Colon (tissue), 2 donors: ENCODE measurements around the gene MME.
"Not testable (repeated sequence)": the region's sequence is repeated elsewhere in the genome, so short reads cannot be mapped to it uniquely, and the experiment has no call there.

Experiments used
- FAIRE-seq: peaks from 2 replicates; lab custom pipeline; 2012; peaks lifted over from hg19 to GRCh38; lab: Jason Lieb, UNC
- donor health status: control.
- donor health status: control.

The MME gene

DNA sequence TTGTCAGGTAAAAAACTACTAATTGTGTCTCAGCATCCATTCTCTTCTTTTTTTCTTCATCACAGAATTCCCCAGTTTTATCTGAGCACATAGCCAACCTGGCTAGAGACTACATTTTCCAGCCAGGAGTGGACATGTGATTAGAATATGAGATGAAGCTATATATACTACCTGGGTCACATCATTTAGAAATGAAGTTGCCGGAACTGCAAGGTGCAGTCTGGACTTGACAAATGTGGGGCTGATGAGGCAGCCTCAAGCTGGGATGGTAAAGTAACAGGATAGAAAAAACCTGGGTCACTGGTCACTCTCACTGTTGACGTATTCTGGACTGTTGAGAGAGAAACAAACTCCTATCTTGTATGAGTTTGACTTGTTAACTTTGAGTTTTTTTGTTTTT, 113.7 kb downstream of the MME start:
- FAIRE-seq: no peak

DNA sequence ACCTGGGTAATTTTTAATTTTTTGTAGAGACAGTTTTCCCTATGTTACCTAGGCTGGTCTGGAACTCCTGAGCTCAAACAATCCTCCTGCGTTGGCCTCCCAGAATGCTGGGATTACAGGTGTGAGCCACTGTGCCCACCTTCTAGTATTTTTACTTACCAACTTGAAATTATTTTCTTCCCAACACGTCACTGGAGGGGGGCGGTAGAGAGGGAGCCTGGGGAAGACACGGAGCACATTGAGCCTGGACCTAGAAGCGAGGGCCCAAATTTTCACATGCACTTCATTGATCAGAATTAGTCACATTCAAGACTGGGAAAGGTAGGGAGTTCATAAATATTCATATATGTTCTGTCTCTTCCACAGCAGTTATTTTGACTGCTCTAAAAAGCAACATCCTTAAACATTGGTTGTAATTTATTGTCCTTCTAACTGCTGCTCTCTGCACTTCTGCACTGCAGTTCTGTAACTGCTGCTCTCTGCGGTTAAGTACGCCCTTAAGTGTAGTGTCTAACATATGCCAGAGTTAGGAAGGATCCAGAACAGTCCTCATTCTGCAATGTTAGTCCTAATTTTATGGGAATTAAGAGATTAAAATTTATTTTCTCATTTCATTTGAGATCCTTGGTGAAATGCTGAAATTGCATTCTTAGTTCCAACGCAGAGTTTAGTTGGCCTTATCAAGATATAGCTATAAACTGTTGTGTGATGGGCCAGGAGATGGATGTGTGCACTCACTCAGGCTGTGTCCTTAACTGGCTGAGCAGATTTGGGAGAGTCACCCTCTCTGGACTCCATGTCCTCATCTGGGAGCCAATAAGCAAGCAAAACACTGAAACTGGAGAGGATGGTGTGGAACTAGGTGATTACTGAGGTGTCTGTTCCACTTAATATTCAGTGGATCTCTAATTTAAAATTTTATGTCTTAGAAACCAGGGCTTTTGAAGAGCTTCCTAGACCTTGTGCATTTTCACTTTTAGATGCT, 115.1 kb downstream of the MME start:
- no peak for FAIRE-seq

DNA sequence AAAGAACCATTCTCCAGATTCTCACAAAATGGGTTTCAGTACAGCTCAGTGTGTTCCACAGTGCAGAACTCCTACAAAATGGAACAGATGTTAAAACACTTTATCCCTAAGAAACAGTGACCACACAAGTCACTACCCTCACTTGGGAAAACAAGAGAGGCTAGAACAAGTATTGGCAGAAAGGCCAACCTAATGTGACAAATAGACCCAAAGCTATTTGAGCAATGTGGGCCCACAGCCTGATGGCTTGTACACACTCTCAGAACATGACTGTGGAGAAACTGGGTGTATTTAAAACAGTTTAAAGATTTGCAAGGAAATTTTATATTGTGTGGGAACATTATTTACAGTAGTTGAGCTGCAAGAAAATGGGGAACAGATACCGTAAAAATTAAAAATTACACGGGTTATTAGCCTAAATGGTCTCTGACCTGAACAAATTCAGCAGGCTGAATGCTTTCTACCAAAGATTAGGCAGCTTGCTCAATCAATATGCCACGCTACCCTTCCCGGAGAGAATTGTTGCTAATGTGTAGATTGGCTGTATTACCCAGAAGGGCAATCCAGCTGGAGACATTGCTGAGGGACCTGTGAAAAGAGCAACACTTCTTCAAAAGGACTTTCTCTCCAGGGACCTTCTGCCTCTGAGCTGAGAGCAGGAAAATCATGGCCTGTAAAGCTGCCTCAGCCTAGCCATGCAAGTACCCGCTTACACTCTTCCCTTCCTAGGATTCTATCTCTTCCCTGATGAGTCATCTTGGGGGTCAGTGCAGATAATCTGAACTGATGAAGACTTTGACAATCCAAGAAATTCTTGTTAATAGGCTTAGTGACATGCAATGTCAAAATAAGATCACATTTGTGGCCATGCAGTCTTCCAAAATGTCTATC, 116.3 kb downstream of the MME start:
- FAIRE-seq: no peak

DNA sequence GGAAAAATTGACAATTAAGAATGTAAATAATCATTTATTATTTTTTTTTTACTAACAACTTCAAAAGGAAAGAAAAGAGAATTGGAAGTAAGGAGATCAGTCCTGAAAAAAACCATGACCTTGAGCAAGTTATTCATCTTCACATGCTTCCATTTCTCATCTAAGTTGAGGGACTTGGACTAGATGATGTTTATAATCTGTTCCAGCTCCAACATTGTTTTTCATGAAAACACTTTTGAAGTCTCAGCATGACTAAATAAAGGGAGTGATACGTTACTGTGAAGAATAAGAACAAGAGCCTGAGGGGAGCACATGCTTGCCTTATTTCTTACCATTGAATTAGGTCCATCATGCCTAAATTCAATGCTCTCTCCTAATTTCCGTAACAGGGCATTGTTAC, 117.7 kb downstream of the MME start:
- FAIRE-seq: no peak

DNA sequence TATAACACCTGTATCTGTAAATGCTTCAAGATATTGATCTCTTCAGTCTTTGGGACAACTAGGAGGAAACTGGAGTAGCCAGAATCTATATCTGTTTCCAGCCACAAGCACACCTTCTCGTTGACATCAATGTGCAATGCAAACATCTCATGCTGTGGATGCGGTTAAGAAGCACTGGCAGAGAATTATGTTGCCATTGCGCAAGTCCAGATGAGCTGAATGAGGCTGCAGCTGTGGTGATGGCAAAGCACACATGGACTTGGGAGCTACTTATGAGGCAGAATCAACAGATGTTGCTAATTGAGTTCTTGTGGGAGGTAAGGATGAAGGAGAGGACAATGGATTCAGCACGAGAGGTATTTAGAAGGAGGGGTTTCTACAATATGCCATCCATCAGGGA, 122.5 kb downstream of the MME start:
- FAIRE-seq: no peak

DNA sequence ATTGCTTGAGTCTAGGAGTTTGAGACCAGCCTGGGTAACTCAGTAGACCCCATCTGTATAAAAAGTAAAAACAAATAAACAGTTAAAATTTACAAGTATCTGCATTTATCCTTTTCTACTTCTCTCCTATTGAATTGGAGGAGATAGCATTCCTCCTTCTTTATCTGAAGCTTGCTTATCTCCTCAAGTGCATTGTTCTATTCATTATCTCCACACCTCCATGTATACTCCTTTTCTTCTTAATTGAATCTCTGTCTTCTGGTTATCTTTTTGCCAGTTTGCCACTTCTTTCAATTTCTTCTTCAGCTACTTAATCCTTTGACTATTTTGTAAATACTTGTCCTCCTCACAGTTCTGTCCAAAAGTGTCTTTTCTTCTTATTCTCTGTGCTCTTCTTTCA, 124.7 kb downstream of the MME start:
- no peak for FAIRE-seq

DNA sequence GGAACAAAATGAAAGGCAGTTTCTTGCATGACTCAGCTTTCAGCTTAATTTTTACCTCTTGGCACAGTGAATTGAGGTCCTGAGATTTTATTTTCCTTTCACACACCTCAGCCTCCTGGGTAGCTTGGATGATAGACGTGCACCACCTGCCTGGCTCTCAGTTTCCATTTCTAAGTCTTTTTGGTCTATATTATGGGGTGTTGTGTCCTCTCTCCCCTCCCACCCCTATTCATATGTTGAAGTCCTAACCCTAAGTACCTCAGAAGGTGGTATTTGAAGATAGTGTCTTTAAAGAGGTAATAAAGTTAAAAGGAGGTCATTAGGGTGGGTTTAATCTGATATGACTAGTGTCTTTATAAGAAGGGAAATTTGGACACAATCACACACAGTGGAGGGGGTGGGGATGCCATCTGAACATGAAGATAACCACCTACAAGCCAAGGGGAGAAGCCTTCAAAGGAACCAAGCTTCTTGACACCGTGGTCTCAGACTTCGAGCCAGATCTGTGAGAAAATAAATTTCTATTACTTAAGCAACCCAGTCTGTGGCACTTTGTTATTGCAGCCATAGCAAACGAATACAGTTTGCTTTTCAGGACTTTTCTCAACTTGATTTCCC, 128.2 kb downstream of the MME start:
- FAIRE-seq: no peak

DNA sequence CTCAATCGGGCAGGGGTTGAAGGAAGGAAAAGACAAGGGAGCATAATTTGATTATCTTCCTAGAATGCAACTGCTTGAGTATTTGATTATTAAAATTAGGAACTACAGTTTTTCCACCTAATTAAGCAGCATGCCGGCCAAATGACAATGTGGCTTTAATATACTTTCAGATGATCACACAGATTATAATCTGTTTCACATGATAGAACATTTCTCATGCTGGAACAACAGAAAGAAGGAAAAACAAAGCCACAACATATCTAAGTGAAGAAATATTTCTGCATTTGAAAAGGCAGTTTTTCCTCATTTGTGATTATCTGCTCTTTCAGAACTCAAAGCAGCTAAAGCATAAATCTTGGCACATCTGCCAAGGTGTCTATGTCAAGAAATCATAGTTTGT, 130.6 kb downstream of the MME start:
- no peak for FAIRE-seq

DNA sequence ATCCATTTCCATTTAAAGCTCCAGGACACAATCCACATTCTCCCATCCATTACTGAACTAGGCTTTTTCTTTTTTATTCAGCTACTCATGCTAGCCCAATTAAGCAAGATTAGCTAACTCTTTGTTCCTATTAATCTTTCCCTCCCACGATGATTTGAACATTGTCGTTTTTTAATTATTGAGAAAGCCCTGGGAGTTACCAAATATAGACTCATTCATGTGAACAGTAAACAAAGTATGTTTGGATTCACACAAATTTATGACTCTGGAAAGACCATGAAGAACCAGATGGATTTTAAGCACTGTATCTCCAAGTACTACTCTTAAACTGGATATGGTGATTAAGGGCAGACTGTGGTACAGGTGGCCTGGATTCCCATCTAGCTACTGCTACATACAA, 131.1 kb downstream of the MME start:
- FAIRE-seq: no peak

DNA sequence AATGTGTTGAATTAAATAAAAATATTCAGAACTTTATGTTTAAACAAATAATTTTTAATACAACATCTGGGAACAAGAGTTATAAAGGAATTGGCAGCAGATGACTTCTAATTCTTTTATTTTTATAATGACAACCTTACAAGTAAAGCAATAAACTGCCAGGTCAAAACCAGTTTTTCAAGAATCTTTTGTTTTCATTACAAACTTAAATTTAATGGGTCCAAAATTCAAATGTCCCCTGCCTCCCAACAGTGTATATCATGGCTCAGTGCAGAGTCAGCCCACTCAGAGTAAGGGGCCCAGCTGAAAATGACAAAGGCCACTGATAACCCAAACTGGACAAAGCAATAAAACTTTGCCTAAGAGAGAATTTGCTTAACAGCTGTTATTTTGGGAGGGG, 131.8 kb downstream of the MME start:
- FAIRE-seq: no peak

DNA sequence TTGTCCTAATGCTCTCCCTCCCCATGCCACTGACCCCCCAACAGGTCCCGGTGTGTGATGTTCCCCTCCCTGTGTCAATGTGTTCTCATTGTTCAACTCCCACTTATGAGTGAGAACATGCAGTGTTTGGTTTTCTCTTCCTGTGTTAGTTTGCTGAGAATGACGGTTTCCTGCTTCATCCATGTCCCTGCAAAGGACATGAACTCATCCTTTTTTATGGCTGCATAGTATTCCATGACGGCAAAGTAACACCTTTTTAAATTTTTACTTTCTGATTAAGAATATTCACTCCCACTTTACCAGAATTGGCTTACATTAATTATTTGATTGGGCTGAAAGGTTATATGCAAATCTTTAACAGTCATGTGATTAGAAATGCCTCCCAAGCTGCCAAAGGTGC, 135.9 kb downstream of the MME start:
- not testable (repeated sequence) for FAIRE-seq

DNA sequence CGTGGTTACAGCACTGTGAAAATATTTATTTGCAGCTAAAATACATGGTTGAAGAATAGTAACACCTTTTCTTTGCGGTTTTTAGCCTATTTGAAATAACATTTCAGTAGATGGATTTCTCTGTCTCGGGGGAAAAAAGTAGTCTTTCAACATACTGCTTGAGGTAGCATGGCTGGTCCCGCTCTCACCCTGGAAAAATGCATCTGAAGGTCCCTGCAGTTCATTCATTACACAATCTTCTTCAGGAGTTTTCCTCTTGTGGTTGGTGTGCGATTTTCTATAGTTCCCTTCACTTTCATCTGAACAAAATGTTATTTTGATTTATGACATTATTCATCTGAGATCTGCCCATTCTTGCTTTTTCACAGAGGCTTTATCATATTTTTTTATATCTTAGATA, 137.5 kb downstream of the MME start:
- FAIRE-seq: no peak

DNA sequence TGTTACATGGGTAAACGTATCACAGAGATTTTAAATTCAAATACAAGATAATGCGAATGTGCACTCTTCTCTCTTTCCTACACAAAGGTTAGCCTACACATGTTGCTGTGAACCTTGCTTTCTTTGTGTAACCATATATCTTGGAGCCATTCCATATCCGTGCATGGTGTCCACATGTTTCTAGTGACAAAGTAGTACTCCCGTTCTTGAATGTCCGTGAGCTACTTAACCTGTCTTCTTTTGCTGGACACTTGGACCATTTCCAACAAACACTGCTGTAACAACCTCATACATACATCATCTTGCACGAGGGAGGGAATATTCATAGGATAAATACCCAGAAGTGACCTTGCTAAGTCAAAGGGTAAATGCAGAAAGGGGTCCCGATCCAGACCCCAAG, 138.3 kb downstream of the MME start:
- FAIRE-seq: no peak

DNA sequence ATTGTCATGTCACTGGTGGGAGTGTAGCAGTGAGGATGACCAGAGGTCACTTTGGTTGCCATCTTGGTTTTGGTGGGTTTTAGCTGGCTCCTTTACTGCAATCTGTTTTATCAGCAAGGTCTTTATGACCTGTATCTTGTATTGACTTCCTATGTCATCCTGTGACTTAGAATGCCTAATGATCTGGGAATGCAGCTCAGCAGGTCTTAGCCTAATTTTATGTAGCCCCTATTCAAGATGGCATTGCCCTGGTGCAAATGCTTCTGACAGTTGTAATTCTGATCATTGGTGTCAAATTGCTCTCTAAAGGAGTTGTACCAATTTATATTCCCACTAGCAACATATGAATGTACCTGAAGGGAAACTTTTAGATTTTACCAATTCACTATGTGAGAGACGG, 139.0 kb downstream of the MME start:
- FAIRE-seq: no peak

DNA sequence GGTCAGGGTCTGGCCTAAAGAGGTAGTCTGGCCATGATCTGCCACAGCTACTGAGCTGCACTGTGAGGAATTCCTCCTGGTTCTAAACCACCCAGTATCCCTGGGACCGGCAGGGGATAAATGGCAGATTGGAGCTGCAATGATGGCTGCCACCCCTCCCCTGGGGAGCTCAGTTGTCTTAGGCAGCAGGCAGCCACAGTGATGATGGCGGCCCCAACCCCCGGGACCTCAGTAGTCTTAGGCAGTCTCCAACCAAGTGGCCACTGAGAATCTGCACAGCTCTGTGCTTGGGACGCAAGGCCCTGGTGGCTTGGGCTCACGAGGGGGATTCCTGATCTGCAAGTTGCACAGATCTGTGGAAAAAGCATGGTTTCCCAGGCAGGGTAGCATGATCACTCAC, 145.3 kb downstream of the MME start:
- FAIRE-seq: no peak

DNA sequence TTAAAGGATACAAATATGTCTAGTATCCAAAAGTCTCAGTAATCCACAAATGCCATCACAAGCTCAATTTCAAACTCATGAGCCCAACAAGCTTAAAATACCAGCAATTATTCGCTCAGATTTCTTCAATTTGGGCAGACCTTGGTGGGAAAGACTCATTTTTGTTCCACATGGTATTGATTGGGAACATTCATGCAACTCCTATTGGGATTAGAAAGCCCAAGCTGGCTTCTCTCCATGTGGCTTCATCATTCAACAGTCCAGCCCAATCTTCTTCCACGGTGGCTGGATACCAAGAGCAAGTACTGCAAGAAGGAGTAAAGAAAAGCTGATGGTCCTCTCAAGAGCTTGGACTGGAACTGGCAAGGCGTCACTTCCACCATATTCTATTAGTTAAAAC, 147.0 kb downstream of the MME start:
- no peak for FAIRE-seq

DNA sequence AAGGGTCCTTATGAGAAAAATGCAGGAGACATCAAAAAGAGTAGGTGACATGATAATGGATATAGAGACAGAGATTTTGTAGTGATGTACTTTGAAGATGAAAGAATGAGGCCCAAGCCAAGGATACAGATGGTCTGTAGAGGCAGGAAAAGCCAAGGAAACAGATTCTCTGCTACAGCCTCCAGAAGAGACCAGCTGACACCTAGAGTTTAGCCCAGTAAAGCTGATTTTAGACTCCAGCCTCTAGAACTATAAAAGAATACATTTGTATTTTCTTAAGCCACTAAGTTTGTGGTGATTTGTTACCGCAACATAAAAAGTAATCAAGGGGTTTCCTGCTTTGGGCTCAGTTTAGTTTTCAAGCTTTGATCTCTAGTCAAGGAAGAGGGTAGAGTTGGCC, 148.6 kb downstream of the MME start:
- FAIRE-seq: no peak

DNA sequence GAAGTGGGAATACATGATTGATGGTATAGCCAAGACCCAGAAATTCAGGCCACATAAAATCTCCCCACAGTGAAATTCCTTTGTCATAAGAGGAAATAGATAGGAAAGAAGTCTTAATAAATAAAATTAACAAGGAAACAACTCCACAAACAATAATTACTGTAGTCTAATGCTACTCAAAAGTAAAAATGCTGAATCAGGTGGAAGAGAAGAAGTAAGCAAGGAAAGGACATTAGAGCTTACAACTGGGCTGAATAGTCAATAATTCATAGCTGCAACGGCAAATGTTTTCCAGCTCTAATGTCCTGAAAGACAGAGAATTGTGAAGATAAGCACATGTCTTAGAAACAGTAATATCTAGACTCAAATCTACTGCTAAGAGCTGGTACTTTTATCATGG, 149.0 kb downstream of the MME start:
- FAIRE-seq: no peak

DNA sequence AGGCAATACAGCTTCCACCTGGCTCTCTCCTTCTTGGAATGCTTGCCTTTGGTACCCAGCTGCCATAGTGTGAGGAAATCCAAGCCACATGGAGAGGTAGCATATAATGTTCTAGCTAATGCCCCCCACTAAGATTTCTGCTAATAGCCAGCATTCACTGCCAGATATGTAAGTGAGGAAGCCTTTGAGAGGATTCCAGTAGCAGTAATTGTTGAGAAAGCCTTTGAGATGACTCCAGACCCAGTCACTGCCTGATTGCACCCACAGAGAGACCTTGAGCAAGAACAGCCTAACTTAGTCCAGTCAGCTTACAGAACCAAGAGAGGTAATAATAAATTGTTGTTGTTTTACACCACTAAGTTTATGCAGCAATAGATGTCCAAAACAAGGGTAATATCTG, 150.3 kb downstream of the MME start:
- FAIRE-seq: no peak

DNA sequence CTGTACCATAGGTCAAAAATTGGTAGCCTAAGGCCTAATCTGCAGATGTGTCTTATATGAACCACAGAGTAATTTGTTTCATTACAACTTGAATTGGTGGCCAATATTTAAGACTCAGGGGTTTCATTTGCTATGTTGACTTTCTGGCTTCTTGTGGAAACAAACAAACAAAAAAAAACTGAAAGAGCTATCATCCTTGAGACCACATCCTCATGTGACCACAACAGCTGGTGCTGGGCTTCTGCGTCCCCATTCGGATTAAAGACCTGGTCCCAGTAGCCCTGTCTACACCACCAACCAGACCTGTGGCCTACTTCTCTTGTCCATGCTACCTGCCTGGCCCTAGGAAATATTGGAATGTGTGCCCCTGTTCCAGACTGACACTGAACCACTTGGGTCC, 151.7 kb downstream of the MME start:
- no peak for FAIRE-seq

DNA sequence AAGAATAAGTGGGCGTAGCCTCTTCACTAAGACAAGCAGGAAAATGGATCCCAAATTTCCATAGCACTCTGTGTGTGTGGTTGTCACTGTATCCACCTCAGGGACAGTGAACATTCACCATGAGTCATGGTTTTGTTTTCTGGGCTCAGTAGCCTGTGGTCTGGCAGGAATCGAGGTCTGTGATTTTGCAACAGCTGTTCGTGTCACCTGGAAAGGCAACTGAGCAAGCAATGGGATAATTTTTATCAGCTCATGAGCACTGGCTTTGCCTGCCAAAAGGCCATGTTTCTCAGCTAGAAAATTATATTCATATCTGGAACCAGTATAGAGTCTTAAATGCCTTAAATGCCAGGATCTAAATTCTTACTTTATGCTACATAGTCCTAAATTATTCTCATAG, 152.5 kb downstream of the MME start:
- FAIRE-seq: no peak

DNA sequence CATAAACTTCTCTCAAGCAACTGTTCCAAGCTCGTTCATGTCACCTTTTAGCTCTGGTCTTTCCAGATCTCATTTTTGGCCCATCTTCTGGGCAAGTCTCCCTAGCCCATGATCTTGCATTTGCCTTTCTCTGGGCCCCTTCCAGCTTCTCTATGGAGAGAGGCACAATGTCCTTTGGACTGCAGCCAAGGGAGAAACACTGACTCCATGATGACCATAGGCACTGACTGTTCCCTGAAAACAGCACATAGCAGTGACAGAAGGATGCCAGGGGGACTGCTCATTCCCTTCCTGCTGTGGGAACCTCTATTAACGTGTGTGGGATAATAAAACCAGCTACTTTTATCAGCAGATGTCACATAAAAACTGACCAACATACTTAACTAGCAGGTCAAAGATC, 153.1 kb downstream of the MME start:
- FAIRE-seq: no peak
